Trophoblast cell (in vitro differentiated cells and primary cell): ENCODE results near the gene FBXO17.
"Not testable (repeated sequence)": the region's sequence is repeated elsewhere in the genome, so short reads cannot be mapped to it uniquely, and the experiment has no call there.

Experiments used
- DNase-seq, 2 donors: peaks; one replicate each; pipeline ENCODE4 v3.0.0-alpha.2; 2016
- H2AFZ ChIP-seq: 2 replicates; pipeline ENCODE4 v1.6.1; 2013; ENCODE audit warnings: low read length, moderate library complexity, mild to moderate bottlenecking; ENCODE audit not compliant: insufficient read depth, poor library complexity
- H2AK5ac ChIP-seq: 2 replicates; pipeline ENCODE4 v1.6.1; 2013; ENCODE audit warnings: mild to moderate bottlenecking, low read length
- H2BK120ac ChIP-seq: 2 replicates; pipeline ENCODE4 v1.6.1; 2013; ENCODE audit warnings: low read length, mild to moderate bottlenecking, moderate library complexity; ENCODE audit not compliant: insufficient read depth, poor library complexity
- H2BK12ac ChIP-seq: 2 replicates; pipeline ENCODE4 v1.6.1; 2013; ENCODE audit warnings: mild to moderate bottlenecking, low read length, moderate library complexity
- H2BK5ac ChIP-seq: 2 replicates; pipeline ENCODE4 v1.6.1; 2013; ENCODE audit warnings: low read length, low read depth, moderate library complexity, mild to moderate bottlenecking; ENCODE audit not compliant: poor library complexity
- H3K14ac ChIP-seq: 2 replicates; pipeline ENCODE4 v1.6.1; 2013; ENCODE audit warnings: mild to moderate bottlenecking, low read length
- H3K18ac ChIP-seq: 2 replicates; pipeline ENCODE4 v1.6.1; 2013; ENCODE audit warnings: mild to moderate bottlenecking, low read length
- H3K23ac ChIP-seq: 2 replicates; pipeline ENCODE4 v1.6.1; 2013; ENCODE audit warnings: low read length
- H3K27ac ChIP-seq: 2 replicates; pipeline ENCODE4 v1.5.1; 2013; ENCODE audit warnings: low read depth, mild to moderate bottlenecking, inconsistent platforms, low read length, moderate library complexity
- H3K27me3 ChIP-seq: 2 replicates; pipeline ENCODE4 v1.6.1; 2013; ENCODE audit warnings: inconsistent platforms, mild to moderate bottlenecking, low read length, moderate library complexity; ENCODE audit not compliant: insufficient read depth
- H3K36me3 ChIP-seq, 2 experiments: 1 replicate in 1 of 2; 2 replicates in 1 of 2; pipeline ENCODE4 v1.6.1; 2013; ENCODE audit warnings: low read length in 2 of 2, mild to moderate bottlenecking in 2 of 2, moderate library complexity in 1 of 2; ENCODE audit not compliant: insufficient read depth in 2 of 2, control insufficient read depth in 1 of 2
- H3K4ac ChIP-seq: 2 replicates; pipeline ENCODE4 v1.6.1; 2013; ENCODE audit warnings: low read depth, mild to moderate bottlenecking, low read length, moderate library complexity
- H3K4me1 ChIP-seq, 2 experiments: 1 replicate in 1 of 2; 2 replicates in 1 of 2; pipeline ENCODE4 v1.6.1; 2013; ENCODE audit warnings: low read length in 2 of 2, mild to moderate bottlenecking in 2 of 2, moderate library complexity in 1 of 2; ENCODE audit not compliant: insufficient read depth in 2 of 2, control insufficient read depth in 1 of 2
- H3K4me2 ChIP-seq: 2 replicates; pipeline ENCODE4 v1.6.1; 2013; ENCODE audit warnings: inconsistent platforms, mild to moderate bottlenecking, low read length, moderate library complexity
- H3K4me3 ChIP-seq: 2 replicates; pipeline ENCODE4 v1.5.1; 2013; ENCODE audit warnings: mild to moderate bottlenecking, low read depth, low read length, inconsistent platforms
- H3K79me1 ChIP-seq: one replicate; pipeline ENCODE4 v1.6.1; 2013; ENCODE audit warnings: low read length
- H3K79me2 ChIP-seq: 2 replicates; pipeline ENCODE4 v1.6.1; 2013; ENCODE audit warnings: low read length, mild to moderate bottlenecking; ENCODE audit not compliant: control insufficient read depth, insufficient read depth, poor library complexity
- H3K9ac ChIP-seq: 2 replicates; pipeline ENCODE4 v1.6.1; 2013; ENCODE audit warnings: mild to moderate bottlenecking, low read length
- H3K9me3 ChIP-seq: 2 replicates; pipeline ENCODE4 v1.6.1; 2013; ENCODE audit warnings: low read depth, mild to moderate bottlenecking, control low read depth, inconsistent platforms, low read length; ENCODE audit not compliant: insufficient read depth
- H4K12ac ChIP-seq: 2 replicates; pipeline ENCODE4 v1.6.1; 2013; ENCODE audit warnings: low read depth, mild to moderate bottlenecking, low read length, moderate library complexity
- H4K8ac ChIP-seq: 2 replicates; pipeline ENCODE4 v1.6.1; 2013; ENCODE audit warnings: low read depth, mild to moderate bottlenecking, low read length, moderate library complexity
- H4K91ac ChIP-seq: one replicate; pipeline ENCODE4 v1.6.1; 2013; ENCODE audit warnings: low read depth, mild to moderate bottlenecking, low read length, moderate library complexity
- WGBS: extraction: QIAGEN DNeasy Blood & Tissue Kit; methylation state at CpG from one replicate; pipeline ENCODE4 v1.1.7; 2013; ENCODE audit warnings: missing lambda C conversion rate; ENCODE audit not compliant: insufficient read length, insufficient coverage; ENCODE audit errors: extremely low coverage; 5-methylcytosine and 5-hydroxymethylcytosine counted together

The FBXO17 gene

GRCh38 chr19:38970664-38971532, 4.6 kb downstream of the FBXO17 start:
- no CpG with 5 or more reads among the region's 12 CpGs for WGBS
- DNase-seq = no peak
- no peak overlapping the region for H2BK5ac ChIP-seq

DNA sequence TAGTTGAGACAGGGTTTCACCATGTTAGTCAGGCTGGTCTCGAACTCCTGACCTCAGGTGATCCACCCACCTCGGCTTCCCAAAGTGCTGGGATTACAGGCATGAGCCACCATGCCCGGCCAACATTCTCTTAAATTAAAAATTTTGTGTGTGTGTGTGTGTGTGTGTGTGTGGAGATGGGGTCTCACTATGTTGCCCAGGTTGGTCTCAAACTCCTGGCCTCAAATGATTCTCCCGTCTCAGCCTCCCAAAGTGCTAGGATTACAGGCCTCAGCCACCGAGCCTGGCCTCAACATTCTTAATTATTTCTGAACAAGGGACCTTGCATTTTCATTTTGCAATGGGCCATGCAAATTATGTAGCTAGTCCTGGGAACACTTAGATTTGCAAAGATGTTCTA, 9.4 kb downstream of the FBXO17 start:
- not testable (repeated sequence) for H3K14ac ChIP-seq, H3K27me3 ChIP-seq, H2BK120ac ChIP-seq, H3K27ac ChIP-seq, H2AFZ ChIP-seq, H2BK5ac ChIP-seq, H3K79me1 ChIP-seq, H2BK12ac ChIP-seq, H3K4me2 ChIP-seq, H3K4me1 ChIP-seq, H3K36me3 ChIP-seq, H3K9ac ChIP-seq, H4K8ac ChIP-seq, H3K4me3 ChIP-seq, H3K9me3 ChIP-seq, H2AK5ac ChIP-seq, H3K79me2 ChIP-seq, H4K91ac ChIP-seq, H3K23ac ChIP-seq, H3K4ac ChIP-seq, H4K12ac ChIP-seq, DNase-seq, H3K18ac ChIP-seq
- WGBS = no CpG with 5 or more reads among the region's 5 CpGs

More at GRCh38 chr19:38970664-38971532, 4.6 kb downstream of the FBXO17 start:
- Histone ChIP-seq H3K4me3 (no peak overlapping the region), H2BK120ac (no peak overlapping the region), H3K4ac (no peak overlapping the region), H3K23ac (no peak overlapping the region), H3K79me1 (peaks cover 4% of the 10 kb centered on the region), H3K4me2 (no peak overlapping the region), H3K79me2 (no peaks in the 10 kb centered on the region), H3K9me3 (no peaks in the 10 kb centered on the region), H3K18ac (no peak overlapping the region), H2AK5ac (no peak overlapping the region), H2AFZ (no peak overlapping the region), H3K4me1 (peaks cover 3 to 4% of the 10 kb centered on the region in 2 experiments), H3K14ac (no peak overlapping the region), H3K27me3 (no peaks in the 10 kb centered on the region), H4K8ac (no peak overlapping the region), H3K27ac (no peak overlapping the region), H3K36me3 (no peaks in the 10 kb centered on the region), H3K9ac (no peak overlapping the region), H4K91ac (no peak overlapping the region), H2BK12ac (no peak overlapping the region), H4K12ac (no peak overlapping the region)

DNA sequence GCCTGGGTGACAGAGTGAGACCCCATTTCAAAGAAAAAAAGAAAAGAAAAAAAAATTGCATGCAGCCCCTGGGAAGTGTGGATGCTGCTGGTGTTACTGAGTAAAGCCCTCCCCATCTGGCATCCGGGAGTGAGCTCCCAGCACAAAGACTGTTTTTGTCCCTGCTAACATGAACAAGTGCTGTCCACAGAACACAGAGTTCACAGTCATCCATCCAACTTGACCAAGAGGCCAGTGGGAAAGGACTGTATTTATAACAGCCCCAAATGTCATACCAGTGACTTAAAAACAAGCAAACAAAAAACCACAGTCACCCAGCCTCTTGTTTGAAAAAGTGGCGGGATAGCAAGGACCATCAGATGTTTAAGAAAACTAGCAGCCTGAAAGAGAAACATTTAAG, 10.8 kb downstream of the FBXO17 start:
- Histone ChIP-seq H3K36me3 (no peaks in the 10 kb centered on the region), H3K4me1 (no peaks in the 10 kb centered on the region), H3K18ac (no peak overlapping the region), H3K9me3 (no peaks in the 10 kb centered on the region), H2BK120ac (no peak overlapping the region), H3K23ac (no peak overlapping the region), H3K4ac (no peak overlapping the region), H2BK5ac (no peak overlapping the region), H3K27me3 (no peaks in the 10 kb centered on the region), H3K27ac (no peak overlapping the region), H3K79me2 (no peaks in the 10 kb centered on the region), H2AK5ac (no peak overlapping the region), H4K91ac (no peak overlapping the region), H4K12ac (no peak overlapping the region), H2BK12ac (no peak overlapping the region), H3K79me1 (no peaks in the 10 kb centered on the region), H3K9ac (no peak overlapping the region), H3K14ac (no peak overlapping the region), H3K4me2 (no peak overlapping the region), H3K4me3 (no peak overlapping the region), H4K8ac (no peak overlapping the region), H2AFZ (no peak overlapping the region)
- no CpG with 5 or more reads among the region's 2 CpGs for WGBS
- no peak for DNase-seq

- H3K14ac ChIP-seq = no peak overlapping the region
- no peak overlapping the region for H3K23ac ChIP-seq
- no peak overlapping the region for H3K18ac ChIP-seq
- H4K8ac ChIP-seq = no peak overlapping the region
- H3K79me1 ChIP-seq = no peaks in the 10 kb centered on the region
- H3K36me3 ChIP-seq = no peaks in the 10 kb centered on the region
- no peaks in the 10 kb centered on the region for H3K79me2 ChIP-seq
- H3K9ac ChIP-seq = no peak overlapping the region
- no peak overlapping the region for H2BK120ac ChIP-seq
- no peaks in the 10 kb centered on the region for H3K4me1 ChIP-seq
- no peak overlapping the region for H3K4me3 ChIP-seq
- no peak overlapping the region for H2AK5ac ChIP-seq
- H2AFZ ChIP-seq = no peak overlapping the region
- no peak overlapping the region for H3K4ac ChIP-seq
- H3K4me2 ChIP-seq = no peak overlapping the region
- no peak overlapping the region for H3K27ac ChIP-seq
- no peak overlapping the region for H2BK5ac ChIP-seq
- H4K91ac ChIP-seq = no peak overlapping the region
- no CpG with 5 or more reads among the region's 5 CpGs for WGBS
- no peak overlapping the region for H2BK12ac ChIP-seq
- no peak for DNase-seq
- H4K12ac ChIP-seq = no peak overlapping the region
- H3K9me3 ChIP-seq = no peaks in the 10 kb centered on the region
- H3K27me3 ChIP-seq = no peaks in the 10 kb centered on the region
Measured at GRCh38 chr19:38959618-38960017, 15.9 kb downstream of the FBXO17 start.
